ENCODE data around the gene CORO2B.

CORO2B gene

GRCh38 chr15:68774120-68774519 is 195.3 kb downstream of the CORO2B start:
- H3K9me3 ChIP-seq (ENCODE audit: insufficient read depth, low read length, severe bottlenecking) = peaks cover 3% of the 10 kb centered on the region
- DNase-seq (no peak), ATAC-seq (ENCODE audit: insufficient read depth, low read depth) (no peak)
- H4K20me1 ChIP-seq (ENCODE audit: insufficient read depth, low read length) = peaks cover 19% of the 10 kb centered on the region; the same call in 1 of the 2 replicates
- no peak overlapping the region for H3K9ac ChIP-seq (ENCODE audit: low read depth, low read length)
- H2AFZ ChIP-seq (ENCODE audit: low read depth, low read length) = no peak overlapping the region
- peaks cover 16% of the 10 kb centered on the region for H3K36me3 ChIP-seq (ENCODE audit: insufficient read depth, low read length)
- no peaks in the 10 kb centered on the region for H3K4me1 ChIP-seq (ENCODE audit: insufficient read depth, low read length)
- no peaks in the 10 kb centered on the region for H3K79me2 ChIP-seq (ENCODE audit: insufficient read depth, low read length)
- no peak overlapping the region for H3K4me2 ChIP-seq (ENCODE audit: insufficient read depth, low read length)
- H3K4me3 ChIP-seq (ENCODE audit: low read depth in 1 of 2, low read length in 2 of 2) = no peak overlapping the region
- H3K27me3 ChIP-seq (ENCODE audit: insufficient read depth, low read length, poor library complexity) = peaks cover 3% of the 10 kb centered on the region
- no peak for TF ChIP-seq CTCF (IDR thresholded peaks at IDR 0.05; ENCODE audit: borderline replicate concordance, extremely low read depth, low read length, poor library complexity, severe bottlenecking)
- no peak for TF ChIP-seq EZH2 (IDR thresholded peaks at IDR 0.05; ENCODE audit: borderline replicate concordance, low read depth, low read length, severe bottlenecking)
- H3K27ac ChIP-seq (ENCODE audit: low read length) = no peak overlapping the region

DNA sequence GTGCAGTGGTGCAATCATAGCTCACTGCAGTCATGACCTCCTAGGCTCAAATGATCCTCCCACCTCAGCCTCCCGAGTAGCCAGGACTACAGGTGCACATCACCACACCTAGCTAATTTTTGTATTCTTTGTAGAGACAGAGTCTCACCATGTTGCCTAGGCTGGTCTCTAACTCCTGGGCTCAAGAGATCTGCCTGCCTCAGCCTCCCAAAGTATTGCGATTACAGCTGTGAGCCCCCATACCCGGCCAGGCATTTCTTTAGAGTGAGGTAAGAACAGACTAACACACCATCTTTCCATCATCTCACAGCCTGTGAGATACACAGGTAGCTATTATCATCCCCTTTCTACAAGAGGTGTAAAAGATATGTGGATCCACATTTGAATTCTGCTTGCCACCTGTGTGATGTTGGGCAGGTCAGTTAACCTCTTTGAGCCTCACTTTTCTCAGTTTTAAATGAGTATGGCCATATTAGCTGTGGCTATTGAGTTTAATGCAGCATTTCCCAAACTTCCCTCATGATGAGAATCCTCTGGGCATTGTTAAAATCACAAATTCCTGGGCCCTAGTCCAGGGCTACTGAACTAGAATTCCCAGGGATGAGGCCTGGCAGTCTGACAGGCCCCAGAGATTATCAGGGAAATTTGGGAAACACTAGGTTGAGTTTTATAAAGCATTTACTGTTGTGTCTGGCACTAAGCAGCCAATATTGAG is 195.9 kb downstream of the CORO2B start:
- peaks cover 23% of the 10 kb centered on the region for H4K20me1 ChIP-seq (ENCODE audit: insufficient read depth, low read length)
- H3K79me2 ChIP-seq (ENCODE audit: insufficient read depth, low read length) = no peaks in the 10 kb centered on the region
- no peak overlapping the region for H2AFZ ChIP-seq (ENCODE audit: low read depth, low read length)
- no peak overlapping the region for H3K27ac ChIP-seq (ENCODE audit: low read length)
- H3K36me3 ChIP-seq (ENCODE audit: insufficient read depth, low read length) = peaks cover 22% of the 10 kb centered on the region
- H3K9me3 ChIP-seq (ENCODE audit: insufficient read depth, low read length, severe bottlenecking) = peaks cover 3% of the 10 kb centered on the region
- DNase-seq (no peak), ATAC-seq (ENCODE audit: insufficient read depth, low read depth) (no peak)
- no peak overlapping the region for H3K9ac ChIP-seq (ENCODE audit: low read depth, low read length)
- no peaks in the 10 kb centered on the region for H3K4me1 ChIP-seq (ENCODE audit: insufficient read depth, low read length)
- H3K27me3 ChIP-seq (ENCODE audit: insufficient read depth, low read length, poor library complexity) = peaks cover 3% of the 10 kb centered on the region
- H3K4me3 ChIP-seq (ENCODE audit: low read depth in 1 of 2, low read length in 2 of 2) = no peak overlapping the region
- H3K4me2 ChIP-seq (ENCODE audit: insufficient read depth, low read length) = no peak overlapping the region
- TF ChIP-seq CTCF (IDR thresholded peaks at IDR 0.05; ENCODE audit: borderline replicate concordance, extremely low read depth, low read length, poor library complexity, severe bottlenecking) = no peak
- no peak for TF ChIP-seq EZH2 (IDR thresholded peaks at IDR 0.05; ENCODE audit: borderline replicate concordance, low read depth, low read length, severe bottlenecking)

GRCh38 chr15:68775236-68775577 is 196.4 kb downstream of the CORO2B start:
- H3K9me3 ChIP-seq (ENCODE audit: insufficient read depth, low read length, severe bottlenecking) = peaks cover 3% of the 10 kb centered on the region
- H3K4me2 ChIP-seq (ENCODE audit: insufficient read depth, low read length) = no peak overlapping the region
- DNase-seq (no peak), ATAC-seq (ENCODE audit: insufficient read depth, low read depth) (no peak)
- H2AFZ ChIP-seq (ENCODE audit: low read depth, low read length) = no peak overlapping the region
- peaks cover 26% of the 10 kb centered on the region for H4K20me1 ChIP-seq (ENCODE audit: insufficient read depth, low read length)
- no peak overlapping the region for H3K9ac ChIP-seq (ENCODE audit: low read depth, low read length)
- no peak overlapping the region for H3K27ac ChIP-seq (ENCODE audit: low read length)
- peaks cover 25% of the 10 kb centered on the region for H3K36me3 ChIP-seq (ENCODE audit: insufficient read depth, low read length)
- H3K27me3 ChIP-seq (ENCODE audit: insufficient read depth, low read length, poor library complexity) = peaks cover under 1% of the 10 kb centered on the region
- no peaks in the 10 kb centered on the region for H3K4me1 ChIP-seq (ENCODE audit: insufficient read depth, low read length)
- H3K79me2 ChIP-seq (ENCODE audit: insufficient read depth, low read length) = no peaks in the 10 kb centered on the region
- TF ChIP-seq EZH2 (IDR thresholded peaks at IDR 0.05; ENCODE audit: borderline replicate concordance, low read depth, low read length, severe bottlenecking) = no peak
- no peak for TF ChIP-seq CTCF (IDR thresholded peaks at IDR 0.05; ENCODE audit: borderline replicate concordance, extremely low read depth, low read length, poor library complexity, severe bottlenecking)
- no peak overlapping the region for H3K4me3 ChIP-seq (ENCODE audit: low read depth in 1 of 2, low read length in 2 of 2)

All from DND-41 (cell line).